ENCODE data around the gene RSF1. TPM values are rescaled to one million over a fixed set of nuclear protein-coding genes. Genes with fewer than 3 reads are reported as not detected.
"Not testable (repeated sequence)": the region's sequence is repeated elsewhere in the genome, so short reads cannot be mapped to it uniquely, and the experiment has no call there.

Gene RSF1
- total RNA-seq (10 to 100 TPM; 32.8 to 49.2 (median 43.6) TPM), polyA plus RNA-seq (10 to 100 TPM; 11.2 to 16.9 TPM)
- long read RNA-seq, donor 1, transcript RSF1-206 (6 exons, 2,107 nt), result major isoform, 8 of 18 reads
- long read RNA-seq, donor 1, partial matches to known transcripts, result 4 of 18 reads
- long read RNA-seq, donor 1, other reads (novel, unspliced or antisense), result 5 of 18 reads
- long read RNA-seq, donor 2, partial matches to known transcripts, result 7 of 14 reads
- long read RNA-seq, donor 2, other reads (novel, unspliced or antisense), result 3 of 14 reads
- long read RNA-seq, donor 3, transcript RSF1-206 (6 exons, 2,107 nt), result major isoform, 5 of 19 reads
- long read RNA-seq, donor 3, partial matches to known transcripts, result 12 of 19 reads
- long read RNA-seq, donor 3, other reads (novel, unspliced or antisense), result 2 of 19 reads

GRCh38 chr11:77820565-77821348 is at the start of gene RSF1, which contains the start of gene AAMDC:
RSF1 (minus strand) TSS chr11:77820722; CDS start chr11:77820714, 8 bp downstream.
AAMDC (plus strand) TSS chr11:77821144; CDS start chr11:77842497, 21,353 bp downstream.
- DNase-seq, result peak; percentile 99
- no peaks in the 10 kb centered on the region for H3K9me3 ChIP-seq
- 0% methylated on average over 56 to 64 of the region's 64 CpGs for WGBS, 4 donors
- H3K27me3 ChIP-seq, result no peaks in the 10 kb centered on the region
- peak; percentile 50 to 87 (median 74) for TF ChIP-seq CTCF (IDR thresholded peaks at IDR 0.05)
- peak; percentile 71 to 95 for TF ChIP-seq POLR2A (IDR thresholded peaks at IDR 0.05)
- H3K4me1 ChIP-seq, result peaks cover 0 to 61% (median 48%) of the 10 kb centered on the region in 12 donors
- H3K4me3 ChIP-seq, result peak within 1 kb of the TSS; percentile 81 to 100 (median 98)
- intact Hi-C loops (cut with DNase I), result loop anchor here (1.0 to 10.0 kb wide), 7 partner anchors 126 to 184 kb away; partner anchors contain the start of genes INTS4 (in 6 of the 10) and CLNS1A (in 2 of the 10)
- no peaks in the 10 kb centered on the region for H3K36me3 ChIP-seq
- ATAC-seq, result peak; percentile 93 to 96 (median 95)
- H3K27ac ChIP-seq, result peak within 1 kb of the TSS; percentile 84 to 98 (median 97)

- H3K27ac ChIP-seq, result no peak overlapping the region
- H3K36me3 ChIP-seq, result peaks cover 0 to 60% (median 33%) of the 10 kb centered on the region in 9 donors
- DNase-seq, result no peak
- H3K9me3 ChIP-seq, result no peaks in the 10 kb centered on the region
- H3K27me3 ChIP-seq, result no peaks in the 10 kb centered on the region
- WGBS, 4 donors, result 95 to 100% (median 98%) methylated on average over 4 of the region's 4 CpGs
- intact Hi-C loops (cut with DNase I), result no loop called here
- no peak for ATAC-seq
- no peak overlapping the region for H3K4me3 ChIP-seq
- H3K4me1 ChIP-seq, result peaks cover 0 to 17% (median 6%) of the 10 kb centered on the region in 12 donors
- TF ChIP-seq CTCF (IDR thresholded peaks at IDR 0.05) (no peak), POLR2A (IDR thresholded peaks at IDR 0.05) (no peak)
Observed at GRCh38 chr11:77868744-77869143, 48.2 kb upstream of the RSF1 start.

- Histone ChIP-seq H3K4me3 (no peak overlapping the region), H3K27ac (no peak overlapping the region), H3K4me1 (peaks cover 0 to 17% (median 6%) of the 10 kb centered on the region in 12 donors), H3K27me3 (no peaks in the 10 kb centered on the region), H3K36me3 (peaks cover 0 to 52% (median 20%) of the 10 kb centered on the region in 9 donors), H3K9me3 (no peaks in the 10 kb centered on the region)
- ATAC-seq (no peak), DNase-seq (no peak)
- intact Hi-C loops (cut with DNase I), result no loop called here
- TF ChIP-seq CTCF (IDR thresholded peaks at IDR 0.05) (no peak), POLR2A (IDR thresholded peaks at IDR 0.05) (no peak)
- WGBS, 4 donors, result 85 to 97% (median 92%) methylated on average over 1 of the region's 1 CpG
Observed at GRCh38 chr11:77866336-77866735, 45.8 kb upstream of the RSF1 start.

GRCh38 chr11:77865805-77866204 is 45.3 kb upstream of the RSF1 start:
- peaks cover 0 to 17% (median 6%) of the 10 kb centered on the region in 12 donors for H3K4me1 ChIP-seq
- intact Hi-C loops (cut with DNase I), result no loop called here
- H3K36me3 ChIP-seq, result peaks cover 0 to 47% (median 15%) of the 10 kb centered on the region in 9 donors
- peak in 2 of 4 donors; percentile 34 for ATAC-seq
- DNase-seq, result no peak
- no peak for TF ChIP-seq POLR2A (IDR thresholded peaks at IDR 0.05)
- no peak for TF ChIP-seq CTCF (IDR thresholded peaks at IDR 0.05)
- no peak overlapping the region for H3K4me3 ChIP-seq
- 46 to 62% (median 57%) methylated on average over 1 of the region's 1 CpG for WGBS, 4 donors
- no peaks in the 10 kb centered on the region for H3K27me3 ChIP-seq
- no peaks in the 10 kb centered on the region for H3K9me3 ChIP-seq
- H3K27ac ChIP-seq, result peak overlapping the region in 3 of 12 donors; percentile 8 to 37 (median 31)

GRCh38 chr11:77861444-77861843 is 40.9 kb upstream of the RSF1 start:
- intact Hi-C loops (cut with DNase I); ATAC-seq; H3K27me3 ChIP-seq; H3K27ac ChIP-seq; H3K9me3 ChIP-seq; H3K4me3 ChIP-seq; DNase-seq: not testable (repeated sequence)
- Histone ChIP-seq H3K4me1 (peaks cover 0 to 20% (median 6%) of the 10 kb centered on the region in 12 donors), H3K36me3 (peaks cover 0 to 46% (median 16%) of the 10 kb centered on the region in 9 donors)
- WGBS, 4 donors, result 93 to 96% (median 95%) methylated on average over 10 of the region's 10 CpGs

GRCh38 chr11:77857906-77858457 is 37.5 kb upstream of the RSF1 start:
- H3K27me3 ChIP-seq; ATAC-seq; DNase-seq; H3K4me3 ChIP-seq; H3K27ac ChIP-seq; H3K4me1 ChIP-seq; intact Hi-C loops (cut with DNase I): not testable (repeated sequence)
- H3K36me3 ChIP-seq, result peaks cover 0 to 56% (median 39%) of the 10 kb centered on the region in 9 donors
- H3K9me3 ChIP-seq, result peaks cover 0 to 14% (median 6%) of the 10 kb centered on the region in 12 donors
- WGBS, 4 donors, result 93 to 97% (median 94%) methylated on average over 10 of the region's 10 CpGs
